A549 (cell line): ENCODE results near the gene SLC38A7.

Experiments
- CBX8 ChIP-seq: fragments of 200-600 bp; sonication (generic); IDR thresholded peaks from 2 replicates; pipeline ENCODE4 v1.6.1; 2016
- CTCF ChIP-seq: fragments of >200 bp; sonication (Bioruptor Twin); formaldehyde crosslinking; IDR thresholded peaks from 3 replicates; pipeline ENCODE4 v1.5.1; 2016
- JUNB ChIP-seq: fragments of >200 bp; sonication (Bioruptor Twin); formaldehyde crosslinking; IDR thresholded peaks from 2 replicates; pipeline ENCODE4 v1.6.1; 2016
- POLR2A ChIP-seq: IDR thresholded peaks from 2 replicates; pipeline ENCODE4 v1.6.1; 2012; ENCODE audit warnings: mild to moderate bottlenecking, low read length
- RFX5 ChIP-seq: fragments of 450-650 bp; IDR thresholded peaks from 2 replicates; pipeline ENCODE4 v1.7.1; 2014; ENCODE audit warnings: antibody characterized with exemption, mild to moderate bottlenecking, moderate library complexity
- RNF2 ChIP-seq: fragments of 200-600 bp; sonication (generic); IDR thresholded peaks from 2 replicates; pipeline ENCODE4 v1.6.1; 2016; ENCODE audit warnings: low read depth, mild to moderate bottlenecking, antibody characterized with exemption, moderate library complexity, borderline replicate concordance
- ZFP36 ChIP-seq: fragments of 450-650 bp; IDR thresholded peaks from 2 replicates; pipeline ENCODE4 v1.6.1; 2014; ENCODE audit warnings: borderline replicate concordance; ENCODE audit not compliant: partially characterized antibody

- no peak for TF ChIP-seq JUNB
- TF ChIP-seq CTCF: no peak
- no peak for TF ChIP-seq POLR2A
- no peak for TF ChIP-seq CBX8
- no peak for TF ChIP-seq RNF2
- no peak for TF ChIP-seq ZFP36
- no peak for TF ChIP-seq RFX5
Observed at GRCh38 chr16:58685084-58685449, 497 bp upstream of the SLC38A7 start.
